ENCODE data around the gene SLC7A1. TPM values are rescaled to one million over a fixed set of nuclear protein-coding genes. Genes with fewer than 3 reads are reported as not detected.

SLC7A1 gene
- total RNA-seq, 1 donor from 2014 or later, result 85.0 TPM

GRCh38 chr13:29499506-29500165, 95.9 kb downstream of the SLC7A1 start:
- DNase-seq, result no peak
- Mint-ChIP-seq H3K4me1 (peaks cover 27% of the 10 kb centered on the region), H3K9me3 (no peaks in the 10 kb centered on the region), H3K27me3 (peaks cover 16% of the 10 kb centered on the region), H3K4me3 (no peak overlapping the region), H3K27ac (no peak overlapping the region), H3K36me3 (ENCODE audit: low read depth) (no peaks in the 10 kb centered on the region)
- POLR2A ChIA-PET, result no interaction called here
- CTCF ChIA-PET, result interaction anchor here (1.7 kb wide), 1 partner anchor 8 kb away, joined by 6 read pairs; no protein-coding TSS in a partner anchor
- no peak for ATAC-seq (ENCODE audit: low read depth)
- TF ChIP-seq CTCF (IDR thresholded peaks at IDR 0.05), result no peak
- intact Hi-C loops (cut with micrococcal nuclease), result no loop called here

- no peaks in the 10 kb centered on the region for H3K36me3 Mint-ChIP-seq (ENCODE audit: low read depth)
- ATAC-seq (ENCODE audit: low read depth) (no peak), DNase-seq (no peak)
- no peak overlapping the region for H3K4me3 Mint-ChIP-seq
- ChIA-PET POLR2A (no interaction called here), CTCF (interaction anchor here (1.0 to 1.7 kb wide), 2 partner anchors 9 to 10 kb away, joined by 4 to 6 read pairs; no protein-coding TSS in a partner anchor)
- no peaks in the 10 kb centered on the region for H3K9me3 Mint-ChIP-seq
- H3K27me3 Mint-ChIP-seq, result peaks cover 6% of the 10 kb centered on the region
- intact Hi-C loops (cut with micrococcal nuclease), result no loop called here
- H3K4me1 Mint-ChIP-seq, result peaks cover 36% of the 10 kb centered on the region
- TF ChIP-seq CTCF (IDR thresholded peaks at IDR 0.05), result no peak
- H3K27ac Mint-ChIP-seq, result peak overlapping the region; percentile 4
These were observed 97.0 kb downstream of the SLC7A1 start for GRCh38 chr13:29498426-29499040.

GRCh38 chr13:29497137-29497654, 98.3 kb downstream of the SLC7A1 start:
- peaks cover 36% of the 10 kb centered on the region for H3K4me1 Mint-ChIP-seq
- DNase-seq (no peak), ATAC-seq (ENCODE audit: low read depth) (no peak)
- H3K36me3 Mint-ChIP-seq (ENCODE audit: low read depth), result no peaks in the 10 kb centered on the region
- POLR2A ChIA-PET, result interaction anchor here (0.6 to 1.0 kb wide), 3 partner anchors 354 to 1238 kb away, joined by 3 to 10 read pairs (median 4); partner anchors contain the start of genes ALOX5AP and UBL3
- H3K4me3 Mint-ChIP-seq, result no peak overlapping the region
- CTCF ChIA-PET, result interaction anchor here (1.9 kb wide), 1 partner anchor 12 kb away, joined by 22 read pairs; no protein-coding TSS in a partner anchor
- no peaks in the 10 kb centered on the region for H3K9me3 Mint-ChIP-seq
- no peak for TF ChIP-seq CTCF (IDR thresholded peaks at IDR 0.05)
- no peak overlapping the region for H3K27ac Mint-ChIP-seq
- intact Hi-C loops (cut with micrococcal nuclease), result no loop called here
- H3K27me3 Mint-ChIP-seq, result no peaks in the 10 kb centered on the region

GRCh38 chr13:29496241-29496712, 99.2 kb downstream of the SLC7A1 start:
- ATAC-seq (ENCODE audit: low read depth), result peak; percentile 70
- H3K27ac Mint-ChIP-seq, result peak overlapping the region; percentile 68

More at GRCh38 chr13:29496241-29496712, 99.2 kb downstream of the SLC7A1 start:
- intact Hi-C loops (cut with micrococcal nuclease), result loop anchor here (1.0 kb wide), 1 partner anchor 24 kb away; no protein-coding TSS in a partner anchor
- Mint-ChIP-seq H3K4me3 (peak overlapping the region; percentile 71), H3K27me3 (no peaks in the 10 kb centered on the region), H3K4me1 (peaks cover 36% of the 10 kb centered on the region), H3K36me3 (ENCODE audit: low read depth) (no peaks in the 10 kb centered on the region), H3K9me3 (no peaks in the 10 kb centered on the region)
- POLR2A ChIA-PET, result interaction anchor here (0.6 to 1.1 kb wide), 4 partner anchors 355 to 1239 kb away, joined by 3 to 10 read pairs (median 4); partner anchors contain the start of genes ALOX5AP and UBL3
- no peak for TF ChIP-seq CTCF (IDR thresholded peaks at IDR 0.05)
- CTCF ChIA-PET, result interaction anchor here (0.7 to 1.9 kb wide), 2 partner anchors 13 to 23 kb away, joined by 4 to 22 read pairs; no protein-coding TSS in a partner anchor
- DNase-seq, result peak; percentile 38

All from activated B cell treated with CpG ODN at 0.5 μM for 24 hours (primary cell).